Measurements from ENCODE around the gene HOXB3. TPM values are rescaled to one million over a fixed set of nuclear protein-coding genes. Genes with fewer than 3 reads are reported as not detected.

HOXB3 gene
- total and polyA plus RNA-seq, 2 donors (not counting 1 experiment from before 2014, with no cell fraction given): 15.7 to 28.6 TPM

DNA sequence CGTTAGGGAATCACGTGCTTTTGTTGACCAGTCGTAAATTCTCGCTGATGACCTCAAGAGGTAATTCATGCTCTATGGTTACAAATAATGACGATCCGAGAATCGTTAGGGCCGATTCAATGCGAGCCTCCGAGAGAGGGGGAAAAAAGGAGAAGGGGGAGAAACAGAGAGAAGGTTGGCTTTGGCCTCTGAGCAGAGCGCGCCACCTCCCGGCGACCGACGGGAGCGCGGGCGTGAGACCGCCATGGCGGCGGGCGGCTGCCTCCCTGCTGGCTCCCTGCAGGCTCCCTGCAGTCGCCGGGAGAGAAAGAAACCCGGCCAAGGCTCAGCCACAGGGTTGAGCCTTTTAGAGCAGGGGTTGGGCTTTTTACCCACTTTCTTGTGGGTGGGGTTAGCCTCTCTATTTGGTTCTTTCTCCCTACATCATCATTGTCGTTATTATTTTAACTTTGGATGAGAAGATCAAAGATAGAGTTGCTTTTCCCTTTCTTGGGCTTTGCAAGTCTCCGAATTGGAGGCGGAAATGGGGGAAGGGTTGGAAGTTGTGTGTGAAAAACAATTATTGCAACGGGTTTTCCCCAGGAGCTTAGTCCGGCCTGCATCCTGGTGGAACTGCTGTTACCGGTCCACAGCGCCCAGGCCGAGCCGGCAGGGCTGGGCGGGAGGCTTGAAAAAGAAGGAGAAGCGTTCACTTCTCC, 3.9 kb upstream of the HOXB3 start:
- Histone ChIP-seq H3K9me3 (ENCODE audit: control insufficient read depth, insufficient read depth, low read depth, low read length) (no peaks in the 10 kb centered on the region), H3K36me3 (ENCODE audit: control insufficient read depth, insufficient read depth, low read length) (peaks cover 4% of the 10 kb centered on the region), H4K20me1 (ENCODE audit: control insufficient read depth, extremely low read depth, insufficient read depth, low read length) (no peaks in the 10 kb centered on the region), H3K27me3 (ENCODE audit: control insufficient read depth, insufficient read depth, low read length) (no peaks in the 10 kb centered on the region), H3K27ac (ENCODE audit: insufficient read depth, low read length) (peak overlapping the region; percentile 98), H2AFZ (ENCODE audit: low read length) (no peak overlapping the region), H3K4me1 (ENCODE audit: control insufficient read depth, extremely low read depth, insufficient read depth, low read length) (peaks cover 4% of the 10 kb centered on the region), H3K4me3 (replicated peaks in 1 of 4; ENCODE audit: control extremely low read depth in 1 of 4, insufficient read depth in 1 of 4, low read depth in 3 of 4, low read length in 4 of 4) (peak overlapping the region; percentile 83 to 98 (median 92)), H3K79me2 (ENCODE audit: control insufficient read depth, insufficient read depth, low read length) (peaks cover 97% of the 10 kb centered on the region), H3K9ac (ENCODE audit: insufficient read depth, low read length) (peak overlapping the region; percentile 32), H3K4me2 (ENCODE audit: extremely low read depth, insufficient read depth, low read length) (peak overlapping the region; percentile 95)
- peak; percentile 87 to 100 for DNase-seq (ENCODE audit: low read depth in 2 of 2)
- TF ChIP-seq, protein P1, sequence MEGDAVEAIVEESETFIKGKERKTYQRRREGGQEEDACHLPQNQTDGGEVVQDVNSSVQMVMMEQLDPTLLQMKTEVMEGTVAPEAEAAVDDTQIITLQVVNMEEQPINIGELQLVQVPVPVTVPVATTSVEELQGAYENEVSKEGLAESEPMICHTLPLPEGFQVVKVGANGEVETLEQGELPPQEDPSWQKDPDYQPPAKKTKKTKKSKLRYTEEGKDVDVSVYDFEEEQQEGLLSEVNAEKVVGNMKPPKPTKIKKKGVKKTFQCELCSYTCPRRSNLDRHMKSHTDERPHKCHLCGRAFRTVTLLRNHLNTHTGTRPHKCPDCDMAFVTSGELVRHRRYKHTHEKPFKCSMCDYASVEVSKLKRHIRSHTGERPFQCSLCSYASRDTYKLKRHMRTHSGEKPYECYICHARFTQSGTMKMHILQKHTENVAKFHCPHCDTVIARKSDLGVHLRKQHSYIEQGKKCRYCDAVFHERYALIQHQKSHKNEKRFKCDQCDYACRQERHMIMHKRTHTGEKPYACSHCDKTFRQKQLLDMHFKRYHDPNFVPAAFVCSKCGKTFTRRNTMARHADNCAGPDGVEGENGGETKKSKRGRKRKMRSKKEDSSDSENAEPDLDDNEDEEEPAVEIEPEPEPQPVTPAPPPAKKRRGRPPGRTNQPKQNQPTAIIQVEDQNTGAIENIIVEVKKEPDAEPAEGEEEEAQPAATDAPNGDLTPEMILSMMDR (conservative IDR thresholded peaks at IDR 0.05 in 1 of 2, IDR thresholded peaks at IDR 0.05 in 1 of 2; ENCODE audit: low read depth in 1 of 2, low read length in 2 of 2): peak; percentile 79 to 90
- no peak for TF ChIP-seq EZH2 (IDR thresholded peaks at IDR 0.05; ENCODE audit: low read length, missing control alignments)

DNA sequence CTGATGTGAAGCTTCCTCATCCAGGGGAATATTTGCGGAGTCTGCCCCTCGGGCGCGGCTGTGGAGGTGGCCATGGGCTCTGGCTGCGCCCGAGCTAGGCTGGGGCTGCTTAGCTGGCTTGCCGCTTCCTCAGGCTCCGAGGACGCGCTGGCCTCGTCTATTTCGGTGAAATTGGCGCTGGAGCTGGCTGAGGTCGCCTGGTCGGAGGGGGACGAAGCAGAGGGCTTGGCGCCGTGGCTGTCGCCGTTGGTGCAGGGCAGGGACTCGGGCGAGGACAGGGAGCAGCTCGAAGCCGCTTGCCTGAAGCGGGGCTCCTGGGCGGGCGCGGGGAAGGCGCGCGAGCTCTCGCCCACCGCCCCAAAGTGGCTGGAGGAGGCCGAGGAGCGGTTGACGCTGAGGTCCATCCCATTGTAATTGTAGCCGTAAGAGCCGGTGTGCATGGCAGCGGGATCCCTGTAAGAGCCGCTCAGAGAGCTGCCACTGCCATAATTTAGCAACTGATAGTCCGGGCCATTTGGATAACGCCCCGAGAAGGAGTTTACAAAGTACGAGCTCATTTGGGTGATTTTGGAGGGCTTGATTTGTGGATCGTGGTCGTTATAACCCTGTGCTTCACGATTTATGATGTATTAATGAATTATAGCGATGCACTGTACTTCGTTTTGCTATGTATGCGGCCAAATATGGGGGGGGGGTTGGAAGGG, 3.2 kb upstream of the HOXB3 start, which contains the start of gene HOXB5:
Gene HOXB5 (minus strand): TSS at position 654 of the 704 bp plus-strand sequence. CDS start 97 bp downstream, at position 557.
- peak in 1 of 2 donors; percentile 54 for DNase-seq (ENCODE audit: low read depth in 2 of 2)
- H3K4me3 ChIP-seq (replicated peaks in 1 of 4; ENCODE audit: control extremely low read depth in 1 of 4, insufficient read depth in 1 of 4, low read depth in 3 of 4, low read length in 4 of 4): peak within 1 kb of the TSS; percentile 83 to 98 (median 92)
- H3K4me1 ChIP-seq (ENCODE audit: control insufficient read depth, extremely low read depth, insufficient read depth, low read length): peaks cover 2% of the 10 kb centered on the region
- no peak for TF ChIP-seq EZH2 (IDR thresholded peaks at IDR 0.05; ENCODE audit: low read length, missing control alignments)
- TF ChIP-seq, protein P1 (conservative IDR thresholded peaks at IDR 0.05 in 1 of 2, IDR thresholded peaks at IDR 0.05 in 1 of 2; ENCODE audit: low read depth in 1 of 2, low read length in 2 of 2): no peak
- H3K9me3 ChIP-seq (ENCODE audit: control insufficient read depth, insufficient read depth, low read depth, low read length): no peaks in the 10 kb centered on the region
- peak within 1 kb of the TSS; percentile 98 for H3K27ac ChIP-seq (ENCODE audit: insufficient read depth, low read length)
- H3K27me3 ChIP-seq (ENCODE audit: control insufficient read depth, insufficient read depth, low read length): no peaks in the 10 kb centered on the region
- H4K20me1 ChIP-seq (ENCODE audit: control insufficient read depth, extremely low read depth, insufficient read depth, low read length): no peaks in the 10 kb centered on the region
- H3K79me2 ChIP-seq (ENCODE audit: control insufficient read depth, insufficient read depth, low read length): peaks cover 97% of the 10 kb centered on the region
- H3K4me2 ChIP-seq (ENCODE audit: extremely low read depth, insufficient read depth, low read length): peak within 1 kb of the TSS; percentile 95
- H3K36me3 ChIP-seq (ENCODE audit: control insufficient read depth, insufficient read depth, low read length): peaks cover 4% of the 10 kb centered on the region
- peak within 1 kb of the TSS; percentile 94 for H3K9ac ChIP-seq (ENCODE audit: insufficient read depth, low read length)
- no peak within 1 kb of the TSS for H2AFZ ChIP-seq (ENCODE audit: low read length)

- DNase-seq (ENCODE audit: low read depth in 2 of 2): peak in 1 of 2 donors; percentile 35
- Histone ChIP-seq H4K20me1 (ENCODE audit: control insufficient read depth, extremely low read depth, insufficient read depth, low read length) (no peaks in the 10 kb centered on the region), H2AFZ (ENCODE audit: low read length) (no peak overlapping the region), H3K36me3 (ENCODE audit: control insufficient read depth, insufficient read depth, low read length) (peaks cover 4% of the 10 kb centered on the region), H3K79me2 (ENCODE audit: control insufficient read depth, insufficient read depth, low read length) (peaks cover 97% of the 10 kb centered on the region), H3K4me3 (replicated peaks in 1 of 4; ENCODE audit: control extremely low read depth in 1 of 4, insufficient read depth in 1 of 4, low read depth in 3 of 4, low read length in 4 of 4) (peak overlapping the region; percentile 83 to 98 (median 92)), H3K9ac (ENCODE audit: insufficient read depth, low read length) (peak overlapping the region; percentile 94), H3K27me3 (ENCODE audit: control insufficient read depth, insufficient read depth, low read length) (no peaks in the 10 kb centered on the region), H3K9me3 (ENCODE audit: control insufficient read depth, insufficient read depth, low read depth, low read length) (no peaks in the 10 kb centered on the region), H3K27ac (ENCODE audit: insufficient read depth, low read length) (peak overlapping the region; percentile 98), H3K4me2 (ENCODE audit: extremely low read depth, insufficient read depth, low read length) (peak overlapping the region; percentile 81), H3K4me1 (ENCODE audit: control insufficient read depth, extremely low read depth, insufficient read depth, low read length) (peaks cover 2% of the 10 kb centered on the region)
- TF ChIP-seq EZH2 (IDR thresholded peaks at IDR 0.05; ENCODE audit: low read length, missing control alignments): no peak
- TF ChIP-seq, protein P1 (conservative IDR thresholded peaks at IDR 0.05 in 1 of 2, IDR thresholded peaks at IDR 0.05 in 1 of 2; ENCODE audit: low read depth in 1 of 2, low read length in 2 of 2): no peak
Observed at GRCh38 chr17:48592577-48592976, 2.5 kb upstream of the HOXB3 start.

All from fibroblast of lung (primary cell).